DOHH2 (cell line): ENCODE measurements around the gene ANKS1B.

Experiments used
- H3F3A ChIP-seq: fragments of 200-600 bp; sonication (generic), shearing (Covaris generic); 2 replicates; pipeline ENCODE4 v1.6.0; 2016; ENCODE audit warnings: antibody characterized with exemption, mild to moderate bottlenecking; ENCODE audit not compliant: control insufficient read depth, insufficient read depth
- H3K27ac ChIP-seq: fragments of 200-600 bp; sonication (generic); 2 replicates; pipeline ENCODE4 v1.5.1; 2014; ENCODE audit warnings: low read depth, mild to moderate bottlenecking, low read length, moderate library complexity
- H3K27me3 ChIP-seq: fragments of 200-600 bp; sonication (generic); 2 replicates; pipeline ENCODE4 v1.6.1; 2014; ENCODE audit warnings: mild to moderate bottlenecking, low read length, mixed read lengths; ENCODE audit not compliant: control insufficient read depth
- H3K36me3 ChIP-seq: fragments of 200-600 bp; sonication (generic); 2 replicates; pipeline ENCODE4 v1.6.1; 2014; ENCODE audit warnings: mild to moderate bottlenecking, low read length, moderate library complexity, mixed read lengths; ENCODE audit not compliant: control insufficient read depth
- H3K4me1 ChIP-seq: fragments of 200-600 bp; sonication (generic); 2 replicates; pipeline ENCODE4 v1.6.1; 2014; ENCODE audit warnings: mild to moderate bottlenecking, low read length, mixed read lengths; ENCODE audit not compliant: control insufficient read depth
- H3K4me2 ChIP-seq: fragments of 200-600 bp; sonication (generic); 2 replicates; pipeline ENCODE4 v1.6.0; 2014; ENCODE audit warnings: mild to moderate bottlenecking, low read length, moderate library complexity
- H3K4me3 ChIP-seq: fragments of 200-600 bp; sonication (generic); 2 replicates; pipeline ENCODE4 v1.5.1; 2014; ENCODE audit warnings: mild to moderate bottlenecking, low read length, mixed read lengths
- H3K79me2 ChIP-seq: fragments of 200-600 bp; sonication (generic); 2 replicates; pipeline ENCODE4 v1.6.1; 2014; ENCODE audit warnings: mild to moderate bottlenecking, low read length, mixed read lengths; ENCODE audit not compliant: control insufficient read depth
- H3K9me2 ChIP-seq: fragments of 200-600 bp; sonication (generic); replicated peaks from 2 replicates; pipeline ENCODE4 v1.6.1; 2014; ENCODE audit warnings: mild to moderate bottlenecking, low read length, mixed read lengths; ENCODE audit not compliant: control insufficient read depth
- H3K9me3 ChIP-seq: fragments of 200-600 bp; sonication (generic); 2 replicates; pipeline ENCODE4 v1.6.1; 2014; ENCODE audit warnings: antibody characterized with exemption, low read length, mixed read lengths; ENCODE audit not compliant: control insufficient read depth, insufficient read depth
- H4K20me1 ChIP-seq: fragments of 200-600 bp; sonication (generic); 2 replicates; pipeline ENCODE4 v1.6.0; 2014; ENCODE audit warnings: low read depth, mild to moderate bottlenecking, antibody characterized with exemption, low read length, moderate library complexity; ENCODE audit not compliant: control insufficient read depth, insufficient read depth
- EZH2phosphoT487 ChIP-seq: fragments of 200-600 bp; sonication (generic); IDR thresholded peaks from 2 replicates; pipeline ENCODE4 v1.6.1; 2017; ENCODE audit warnings: borderline replicate concordance, mild to moderate bottlenecking, antibody characterized with exemption, low read length, moderate library complexity, mixed read lengths
- TF ChIP-seq, protein P1 (sequence below): fragments of 200-600 bp; sonication (generic); IDR thresholded peaks from one replicate; pipeline ENCODE4 v1.5.1; 2014; ENCODE audit warnings: antibody characterized with exemption, mild to moderate bottlenecking, low read depth, low read length; ENCODE audit not compliant: poor library complexity, severe bottlenecking

ANKS1B gene

DNA sequence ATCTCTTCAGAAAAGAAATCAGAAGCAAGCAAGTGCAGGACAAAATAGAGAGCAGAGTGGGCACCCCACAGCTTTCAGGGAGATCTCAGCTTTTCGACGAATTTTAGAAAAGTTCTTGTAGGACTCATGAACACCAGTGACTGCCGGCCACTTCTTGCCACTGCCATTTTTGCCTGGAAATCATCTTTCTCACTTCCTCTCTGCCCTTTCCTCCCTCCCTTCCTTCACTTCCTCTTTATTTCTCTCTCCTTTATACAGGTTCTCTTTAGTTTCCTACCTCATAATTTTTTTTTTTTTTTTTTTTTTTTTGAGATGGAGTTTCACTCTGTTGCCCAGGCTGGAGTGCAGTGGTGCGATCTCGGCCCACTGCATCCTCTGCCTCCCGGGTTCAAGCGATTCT is 1154.1 kb downstream of the ANKS1B start:
- Histone ChIP-seq H3K79me2 (no peaks in the 10 kb centered on the region), H3K4me1 (no peaks in the 10 kb centered on the region), H3K4me2 (no peak overlapping the region), H3K9me3 (no peaks in the 10 kb centered on the region), H3K36me3 (no peaks in the 10 kb centered on the region), H3K9me2 (no peaks in the 10 kb centered on the region), H3K27me3 (peaks cover 12% of the 10 kb centered on the region), H3F3A (no peaks in the 10 kb centered on the region), H4K20me1 (no peaks in the 10 kb centered on the region), H3K4me3 (no peak overlapping the region), H3K27ac (no peak overlapping the region)
- TF ChIP-seq EZH2phosphoT487, result no peak

GRCh38 chr12:98828802-98829600 is 1155.7 kb downstream of the ANKS1B start:
- no peak overlapping the region for H3K27ac ChIP-seq
- H3F3A ChIP-seq, result no peaks in the 10 kb centered on the region
- H3K4me3 ChIP-seq, result no peak overlapping the region
- H3K27me3 ChIP-seq, result peaks cover 9% of the 10 kb centered on the region
- H3K4me2 ChIP-seq, result no peak overlapping the region
- TF ChIP-seq, protein P1, sequence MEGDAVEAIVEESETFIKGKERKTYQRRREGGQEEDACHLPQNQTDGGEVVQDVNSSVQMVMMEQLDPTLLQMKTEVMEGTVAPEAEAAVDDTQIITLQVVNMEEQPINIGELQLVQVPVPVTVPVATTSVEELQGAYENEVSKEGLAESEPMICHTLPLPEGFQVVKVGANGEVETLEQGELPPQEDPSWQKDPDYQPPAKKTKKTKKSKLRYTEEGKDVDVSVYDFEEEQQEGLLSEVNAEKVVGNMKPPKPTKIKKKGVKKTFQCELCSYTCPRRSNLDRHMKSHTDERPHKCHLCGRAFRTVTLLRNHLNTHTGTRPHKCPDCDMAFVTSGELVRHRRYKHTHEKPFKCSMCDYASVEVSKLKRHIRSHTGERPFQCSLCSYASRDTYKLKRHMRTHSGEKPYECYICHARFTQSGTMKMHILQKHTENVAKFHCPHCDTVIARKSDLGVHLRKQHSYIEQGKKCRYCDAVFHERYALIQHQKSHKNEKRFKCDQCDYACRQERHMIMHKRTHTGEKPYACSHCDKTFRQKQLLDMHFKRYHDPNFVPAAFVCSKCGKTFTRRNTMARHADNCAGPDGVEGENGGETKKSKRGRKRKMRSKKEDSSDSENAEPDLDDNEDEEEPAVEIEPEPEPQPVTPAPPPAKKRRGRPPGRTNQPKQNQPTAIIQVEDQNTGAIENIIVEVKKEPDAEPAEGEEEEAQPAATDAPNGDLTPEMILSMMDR, result no peak
- no peak for TF ChIP-seq EZH2phosphoT487
- H3K9me2 ChIP-seq, result no peaks in the 10 kb centered on the region
- H3K36me3 ChIP-seq, result no peaks in the 10 kb centered on the region
- H4K20me1 ChIP-seq, result no peaks in the 10 kb centered on the region
- H3K79me2 ChIP-seq, result no peaks in the 10 kb centered on the region
- H3K4me1 ChIP-seq, result no peaks in the 10 kb centered on the region
- H3K9me3 ChIP-seq, result no peaks in the 10 kb centered on the region

DNA sequence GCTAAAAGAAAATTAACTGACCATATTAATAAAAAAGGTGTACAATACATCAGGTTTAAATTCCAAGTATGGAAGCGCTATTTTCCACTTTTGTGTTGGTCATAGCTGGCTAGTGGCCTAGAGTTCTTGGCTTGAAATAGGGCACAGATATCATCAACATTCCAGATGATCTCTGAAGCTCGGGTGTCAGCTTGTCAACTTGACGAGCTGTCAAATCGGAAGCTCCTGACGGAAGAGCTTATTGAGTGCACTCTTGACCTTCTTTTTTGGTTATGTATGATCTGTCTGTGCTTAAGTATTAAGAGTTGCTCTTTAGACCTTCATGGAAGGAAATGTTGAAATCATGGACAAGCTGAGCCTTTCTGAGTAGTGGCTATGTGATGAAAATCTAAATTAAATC is 1161.7 kb downstream of the ANKS1B start:
- Histone ChIP-seq H3K4me2 (no peak overlapping the region), H3K4me1 (no peaks in the 10 kb centered on the region), H3K79me2 (no peaks in the 10 kb centered on the region), H3K36me3 (no peaks in the 10 kb centered on the region), H3K9me2 (no peaks in the 10 kb centered on the region), H3K4me3 (no peak overlapping the region), H3F3A (no peaks in the 10 kb centered on the region), H3K27me3 (peaks cover 5% of the 10 kb centered on the region; the same call in 1 of the 2 replicates), H3K9me3 (no peaks in the 10 kb centered on the region), H4K20me1 (no peaks in the 10 kb centered on the region), H3K27ac (no peak overlapping the region)
- TF ChIP-seq, protein P1, result no peak
- TF ChIP-seq EZH2phosphoT487, result no peak

GRCh38 chr12:98821866-98822265 is 1162.9 kb downstream of the ANKS1B start:
- Histone ChIP-seq H3K27ac (no peak overlapping the region), H3F3A (no peaks in the 10 kb centered on the region), H3K27me3 (peaks cover 8% of the 10 kb centered on the region; the same call in 1 of the 2 replicates), H3K36me3 (no peaks in the 10 kb centered on the region), H3K4me1 (no peaks in the 10 kb centered on the region), H3K9me3 (no peaks in the 10 kb centered on the region), H3K4me3 (no peak overlapping the region), H3K9me2 (no peaks in the 10 kb centered on the region), H4K20me1 (no peaks in the 10 kb centered on the region), H3K4me2 (no peak overlapping the region), H3K79me2 (no peaks in the 10 kb centered on the region)
- TF ChIP-seq, protein P1, result no peak
- TF ChIP-seq EZH2phosphoT487, result no peak
